Activated T-cell treated with anti-CD3 and anti-CD28 coated beads, Interleukin-2, amount 50 U/mL, for 72 hours (primary cell): ENCODE measurements around the gene CENPC. TPM values are rescaled to one million over a fixed set of nuclear protein-coding genes. Genes with fewer than 3 reads are reported as not detected.
"Not testable (repeated sequence)": the region's sequence is repeated elsewhere in the genome, so short reads cannot be mapped to it uniquely, and the experiment has no call there.

Experiments
- ATAC-seq, 2 donors: fragments of 150-1000 bp; cut with Tn5 transposase; replicated peaks in 1 of 2; 2 replicates each; pipeline ENCODE4 v1.10.0; 2021; ENCODE audit warnings: moderate library complexity in 2 of 2, mild to moderate bottlenecking in 1 of 2
- DNase-seq, 2 donors: peaks; one replicate each; pipeline ENCODE4 v3.0.0; 2021 to 2022; ENCODE audit warnings: mixed read lengths in 1 of 2
- H3K27ac Mint-ChIP-seq: one replicate; pipeline ENCODE4 v1.8.0; 2022; ENCODE audit warnings: mild to moderate bottlenecking, moderate library complexity, mixed read lengths
- H3K27me3 Mint-ChIP-seq: one replicate; pipeline ENCODE4 v1.8.0; 2022; ENCODE audit warnings: low read depth, mixed read lengths
- H3K36me3 Mint-ChIP-seq, 2 donors: one replicate each; pipeline ENCODE4 v1.8.0; 2022; ENCODE audit warnings: mixed read lengths in 2 of 2, mild to moderate bottlenecking in 1 of 2; ENCODE audit not compliant: insufficient read depth in 2 of 2
- H3K4me1 Mint-ChIP-seq: one replicate; pipeline ENCODE4 v1.8.0; 2022; ENCODE audit warnings: low read depth, mixed read lengths
- H3K4me3 Mint-ChIP-seq, 2 donors: one replicate each; pipeline ENCODE4 v1.8.0; 2022; ENCODE audit warnings: mild to moderate bottlenecking in 2 of 2, mixed read lengths in 2 of 2, moderate library complexity in 2 of 2
- H3K9me3 Mint-ChIP-seq, 2 donors: one replicate each; pipeline ENCODE4 v1.8.0; 2022; ENCODE audit warnings: mixed read lengths in 2 of 2
- total RNA-seq, 2 donors: library from RNA; stranded (reverse); gene quantifications; one replicate each; pipeline ENCODE4 v1.2.3, GENCODE V29; 2022

CENPC gene
- total RNA-seq, 2 donors from 2014 or later, result 42.8 to 44.7 TPM

GRCh38 chr4:67542076-67542475, 3.2 kb downstream of the CENPC start:
- Mint-ChIP-seq H3K4me3 (peak overlapping the region in 1 of 2 donors; percentile 53), H3K27me3 (no peaks in the 10 kb centered on the region), H3K9me3 (no peaks in the 10 kb centered on the region), H3K36me3 (peaks cover 17 to 34% of the 10 kb centered on the region in 2 donors), H3K27ac (peak overlapping the region; percentile 93), H3K4me1 (peaks cover 54% of the 10 kb centered on the region)
- no peak for ATAC-seq
- DNase-seq, result no peak

GRCh38 chr4:67539830-67540229, 5.5 kb downstream of the CENPC start:
- no peaks in the 10 kb centered on the region for H3K27me3 Mint-ChIP-seq
- no peaks in the 10 kb centered on the region for H3K9me3 Mint-ChIP-seq
- ATAC-seq (no peak), DNase-seq (no peak)
- peaks cover 19 to 45% of the 10 kb centered on the region in 2 donors for H3K36me3 Mint-ChIP-seq
- peaks cover 53% of the 10 kb centered on the region for H3K4me1 Mint-ChIP-seq
- no peak overlapping the region for H3K27ac Mint-ChIP-seq
- H3K4me3 Mint-ChIP-seq, result no peak overlapping the region

GRCh38 chr4:67535280-67535840, 9.9 kb downstream of the CENPC start:
- Mint-ChIP-seq H3K27me3 (no peaks in the 10 kb centered on the region), H3K36me3 (peaks cover 34 to 58% of the 10 kb centered on the region in 2 donors), H3K4me3 (no peak overlapping the region), H3K4me1 (peaks cover 29% of the 10 kb centered on the region), H3K9me3 (peaks cover 0 to 4% of the 10 kb centered on the region in 2 donors), H3K27ac (peak overlapping the region; percentile 80)
- DNase-seq (no peak), ATAC-seq (no peak)

GRCh38 chr4:67533112-67533511, 12.2 kb downstream of the CENPC start:
- Mint-ChIP-seq H3K4me1 (peaks cover 17% of the 10 kb centered on the region), H3K9me3 (peaks cover 0 to 4% of the 10 kb centered on the region in 2 donors), H3K36me3 (peaks cover 33 to 57% of the 10 kb centered on the region in 2 donors), H3K27ac (no peak overlapping the region), H3K4me3 (no peak overlapping the region), H3K27me3 (no peaks in the 10 kb centered on the region)
- no peak for ATAC-seq
- no peak for DNase-seq

GRCh38 chr4:67532397-67532796, 12.9 kb downstream of the CENPC start:
- H3K27ac Mint-ChIP-seq, DNase-seq, H3K4me3 Mint-ChIP-seq, H3K27me3 Mint-ChIP-seq, ATAC-seq, H3K9me3 Mint-ChIP-seq: not testable (repeated sequence)
- Mint-ChIP-seq H3K4me1 (peaks cover 16% of the 10 kb centered on the region), H3K36me3 (peaks cover 33 to 57% of the 10 kb centered on the region in 2 donors)

- no peak for DNase-seq
- H3K4me1 Mint-ChIP-seq, result peaks cover 24% of the 10 kb centered on the region
- no peaks in the 10 kb centered on the region for H3K27me3 Mint-ChIP-seq
- ATAC-seq, result no peak
- no peak overlapping the region for H3K4me3 Mint-ChIP-seq
- peaks cover 0 to 4% of the 10 kb centered on the region in 2 donors for H3K9me3 Mint-ChIP-seq
- H3K36me3 Mint-ChIP-seq, result peaks cover 33 to 63% of the 10 kb centered on the region in 2 donors
- H3K27ac Mint-ChIP-seq, result no peak overlapping the region
Observed at GRCh38 chr4:67531379-67531962, 13.8 kb downstream of the CENPC start.

GRCh38 chr4:67524140-67524539, 21.2 kb downstream of the CENPC start:
- not testable (repeated sequence) for DNase-seq, ATAC-seq, H3K9me3 Mint-ChIP-seq, H3K27me3 Mint-ChIP-seq
- H3K36me3 Mint-ChIP-seq, result peaks cover 18 to 56% of the 10 kb centered on the region in 2 donors
- H3K4me3 Mint-ChIP-seq, result peak overlapping the region in 1 of 2 donors; percentile 77
- peaks cover 80% of the 10 kb centered on the region for H3K4me1 Mint-ChIP-seq
- H3K27ac Mint-ChIP-seq, result peak overlapping the region; percentile 95

- Mint-ChIP-seq H3K4me3 (peak overlapping the region; percentile 54 to 77), H3K27me3 (no peaks in the 10 kb centered on the region), H3K9me3 (peaks cover 3 to 5% of the 10 kb centered on the region in 2 donors), H3K4me1 (peaks cover 75% of the 10 kb centered on the region), H3K36me3 (peaks cover 18 to 54% of the 10 kb centered on the region in 2 donors), H3K27ac (peak overlapping the region; percentile 95)
- peak; percentile 89 to 90 for ATAC-seq
- peak in 1 of 2 donors; percentile 12 for DNase-seq
Observed at GRCh38 chr4:67522851-67523671, 22.2 kb downstream of the CENPC start.

- peaks cover 75% of the 10 kb centered on the region for H3K4me1 Mint-ChIP-seq
- peaks cover 18 to 51% of the 10 kb centered on the region in 2 donors for H3K36me3 Mint-ChIP-seq
- H3K9me3 Mint-ChIP-seq, result peaks cover 3 to 5% of the 10 kb centered on the region in 2 donors
- ATAC-seq (no peak), DNase-seq (no peak)
- H3K27me3 Mint-ChIP-seq, result no peaks in the 10 kb centered on the region
- peak overlapping the region; percentile 51 to 77 for H3K4me3 Mint-ChIP-seq
- peak overlapping the region; percentile 95 for H3K27ac Mint-ChIP-seq
Observed at GRCh38 chr4:67522230-67522629, 23.1 kb downstream of the CENPC start.

- ATAC-seq, result peak; percentile 53 to 62
- peak overlapping the region in 1 of 2 donors; percentile 30 for H3K4me3 Mint-ChIP-seq
- H3K36me3 Mint-ChIP-seq, result peaks cover 20 to 46% of the 10 kb centered on the region in 2 donors
- H3K27me3 Mint-ChIP-seq, result no peaks in the 10 kb centered on the region
- peaks cover 67% of the 10 kb centered on the region for H3K4me1 Mint-ChIP-seq
- peak overlapping the region; percentile 11 for H3K27ac Mint-ChIP-seq
- no peak for DNase-seq
- H3K9me3 Mint-ChIP-seq, result peaks cover 3 to 5% of the 10 kb centered on the region in 2 donors
Observed at GRCh38 chr4:67521506-67521905, 23.8 kb downstream of the CENPC start.

GRCh38 chr4:67520141-67520540, 25.2 kb downstream of the CENPC start:
- H3K4me3 Mint-ChIP-seq, result no peak overlapping the region
- DNase-seq (no peak), ATAC-seq (no peak)
- H3K27me3 Mint-ChIP-seq, result no peaks in the 10 kb centered on the region
- peaks cover 0 to 5% of the 10 kb centered on the region in 2 donors for H3K9me3 Mint-ChIP-seq
- H3K27ac Mint-ChIP-seq, result peak overlapping the region; percentile 62
- peaks cover 18 to 41% of the 10 kb centered on the region in 2 donors for H3K36me3 Mint-ChIP-seq
- peaks cover 55% of the 10 kb centered on the region for H3K4me1 Mint-ChIP-seq

GRCh38 chr4:67512501-67512900, 32.8 kb downstream of the CENPC start:
- Mint-ChIP-seq H3K36me3 (peaks cover 16 to 40% of the 10 kb centered on the region in 2 donors), H3K4me1 (peaks cover 9% of the 10 kb centered on the region), H3K27me3 (no peaks in the 10 kb centered on the region), H3K4me3 (no peak overlapping the region), H3K27ac (peak overlapping the region; percentile 47), H3K9me3 (no peaks in the 10 kb centered on the region)
- ATAC-seq (no peak), DNase-seq (no peak)

- Mint-ChIP-seq H3K27ac (no peak overlapping the region), H3K27me3 (no peaks in the 10 kb centered on the region), H3K4me3 (no peak overlapping the region), H3K36me3 (peaks cover 15 to 42% of the 10 kb centered on the region in 2 donors), H3K4me1 (peaks cover 9% of the 10 kb centered on the region), H3K9me3 (no peaks in the 10 kb centered on the region)
- ATAC-seq (no peak), DNase-seq (no peak)
Observed at GRCh38 chr4:67500373-67500772, 44.9 kb downstream of the CENPC start.
